A673 (cell line): ENCODE data around the gene IL34. TPM values are rescaled to one million over a fixed set of nuclear protein-coding genes. Genes with fewer than 3 reads are reported as not detected.

ENCODE experiments used
- BruUV-seq: library from RNA; stranded (reverse); fragments of 400-500 nt; replicated peaks from 2 replicates; lab custom pipeline; 2021; lab: Mats Ljungman, UMichigan
- CTCF ChIA-PET: fragments of 300-600 bp; sonication (Branson Sonifier 250); formaldehyde crosslinking; loops from one replicate; lab custom pipeline; 2022; ENCODE audit warnings: antibody characterized with exemption; lab: Charles Lee
- POLR2A ChIA-PET: fragments of 300-600 bp; sonication (Branson Sonifier 250); formaldehyde crosslinking; loops from one replicate; lab custom pipeline; 2022; ENCODE audit warnings: antibody characterized with exemption; ENCODE audit not compliant: low non-redundant PET; lab: Charles Lee
- DNase-seq: peaks from one replicate; pipeline ENCODE4 v3.0.0-alpha.2; 2015; ENCODE audit warnings: low spot score
- H3K27ac ChIP-seq: fragments of 200-600 bp; sonication (generic); 2 replicates; pipeline ENCODE4 v1.5.1; 2016; ENCODE audit warnings: mixed run types, low read depth, mild to moderate bottlenecking, mixed read lengths, antibody characterized with exemption, low read length; ENCODE audit not compliant: poor library complexity, severe bottlenecking
- H3K27me3 ChIP-seq: fragments of 200-600 bp; sonication (generic); replicated peaks from 2 replicates; pipeline ENCODE4 v1.6.1; 2017; ENCODE audit warnings: mixed run types, low read depth, mild to moderate bottlenecking, mixed read lengths, antibody characterized with exemption, low read length; ENCODE audit not compliant: insufficient read depth, poor library complexity
- H3K36me3 ChIP-seq: fragments of 200-600 bp; sonication (generic); 2 replicates; pipeline ENCODE4 v1.6.1; 2016; ENCODE audit warnings: mixed run types, mild to moderate bottlenecking, mixed read lengths, antibody characterized with exemption, low read length; ENCODE audit not compliant: insufficient read depth, poor library complexity, severe bottlenecking
- H3K4me1 ChIP-seq: fragments of 200-600 bp; sonication (generic); 2 replicates; pipeline ENCODE4 v1.6.1; 2017; ENCODE audit warnings: mixed run types, mild to moderate bottlenecking, mixed read lengths, antibody characterized with exemption, low read length; ENCODE audit not compliant: insufficient read depth, poor library complexity, severe bottlenecking
- H3K4me3 ChIP-seq: fragments of 200-600 bp; sonication (generic); 2 replicates; pipeline ENCODE4 v1.5.1; 2016; ENCODE audit warnings: low read depth, mixed run types, mild to moderate bottlenecking, mixed read lengths, low read length; ENCODE audit not compliant: poor library complexity, severe bottlenecking
- H3K9me3 ChIP-seq: fragments of 200-600 bp; sonication (generic); 2 replicates; pipeline ENCODE4 v1.6.1; 2016; ENCODE audit warnings: mixed run types, low read depth, mild to moderate bottlenecking, mixed read lengths, antibody characterized with exemption, low read length; ENCODE audit not compliant: poor library complexity, severe bottlenecking
- EZH2 ChIP-seq: fragments of 200-600 bp; sonication (generic); IDR thresholded peaks from 2 replicates; pipeline ENCODE4 v1.6.1; 2017; ENCODE audit warnings: borderline replicate concordance, low read depth, mild to moderate bottlenecking, mixed read lengths, antibody characterized with exemption, low read length; ENCODE audit not compliant: poor library complexity, severe bottlenecking
- intact Hi-C: fragments of 100-400 bp; cut with micrococcal nuclease; formaldehyde crosslinking; loops from one replicate; pipeline ENCODE4 v1.10.0; 2022; ENCODE audit not compliant: unreplicated experiment
- total RNA-seq: library from RNA; stranded (reverse); gene quantifications from 2 replicates; pipeline ENCODE4 v1.2.3, GENCODE V29; 2021
- TF ChIP-seq, protein P1 (sequence below): fragments of 300-800, 200-600 bp; sonication (generic); conservative IDR thresholded peaks from 2 replicates; pipeline ENCODE4 v1.5.1; 2017; ENCODE audit warnings: low read depth, mild to moderate bottlenecking, antibody characterized with exemption, low read length, moderate library complexity, mixed read lengths

IL34 gene
- total RNA-seq, 1 experiment from 2014 or later, result not detected

DNA sequence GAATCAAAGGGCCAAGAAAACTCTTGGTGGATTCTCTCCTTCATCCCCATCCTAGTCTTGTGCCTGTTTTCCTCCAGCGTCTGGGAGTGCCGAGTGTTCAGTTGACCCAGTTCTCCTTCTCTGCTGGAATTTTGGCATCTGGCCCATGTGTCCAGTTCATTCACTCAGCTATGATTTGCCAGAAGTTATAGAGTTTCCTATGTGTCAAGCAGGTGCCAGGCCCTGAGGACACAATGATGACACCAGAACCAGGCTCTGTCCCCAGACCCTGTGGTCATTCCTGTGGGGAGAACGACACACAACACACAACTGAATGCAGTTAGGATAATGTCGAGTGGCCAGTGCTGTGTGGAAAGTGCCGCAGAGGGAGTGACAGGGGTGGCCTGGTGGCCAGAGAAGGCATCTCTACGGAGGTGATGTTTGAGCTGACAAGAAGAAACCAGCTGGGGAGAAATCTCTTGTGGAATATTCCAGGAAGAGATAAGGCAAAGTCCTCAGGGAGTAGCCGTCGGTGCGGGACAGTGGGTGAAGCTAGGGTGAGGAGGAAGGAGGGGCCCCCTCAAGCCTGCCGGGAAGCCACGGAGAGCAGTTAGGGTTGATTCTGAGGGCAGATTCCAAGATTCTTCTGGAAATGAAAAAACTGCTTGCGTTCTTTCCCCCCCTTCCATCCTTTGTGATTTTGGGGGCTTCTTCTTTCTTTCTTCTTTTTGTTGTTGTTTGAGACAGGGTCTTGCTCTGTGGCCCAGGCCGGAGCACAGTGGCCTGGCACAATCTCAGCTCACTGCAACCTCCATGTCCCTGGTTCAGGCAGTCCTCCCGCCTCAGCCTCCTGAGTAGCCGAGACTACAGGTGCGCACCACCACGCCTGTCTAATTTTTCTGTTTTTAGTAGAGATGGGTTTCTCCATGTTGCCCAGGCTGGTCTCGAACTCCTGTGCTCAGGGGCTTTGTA lies 35.8 kb upstream of the IL34 start:
- DNase-seq, result no peak
- TF ChIP-seq, protein P1, sequence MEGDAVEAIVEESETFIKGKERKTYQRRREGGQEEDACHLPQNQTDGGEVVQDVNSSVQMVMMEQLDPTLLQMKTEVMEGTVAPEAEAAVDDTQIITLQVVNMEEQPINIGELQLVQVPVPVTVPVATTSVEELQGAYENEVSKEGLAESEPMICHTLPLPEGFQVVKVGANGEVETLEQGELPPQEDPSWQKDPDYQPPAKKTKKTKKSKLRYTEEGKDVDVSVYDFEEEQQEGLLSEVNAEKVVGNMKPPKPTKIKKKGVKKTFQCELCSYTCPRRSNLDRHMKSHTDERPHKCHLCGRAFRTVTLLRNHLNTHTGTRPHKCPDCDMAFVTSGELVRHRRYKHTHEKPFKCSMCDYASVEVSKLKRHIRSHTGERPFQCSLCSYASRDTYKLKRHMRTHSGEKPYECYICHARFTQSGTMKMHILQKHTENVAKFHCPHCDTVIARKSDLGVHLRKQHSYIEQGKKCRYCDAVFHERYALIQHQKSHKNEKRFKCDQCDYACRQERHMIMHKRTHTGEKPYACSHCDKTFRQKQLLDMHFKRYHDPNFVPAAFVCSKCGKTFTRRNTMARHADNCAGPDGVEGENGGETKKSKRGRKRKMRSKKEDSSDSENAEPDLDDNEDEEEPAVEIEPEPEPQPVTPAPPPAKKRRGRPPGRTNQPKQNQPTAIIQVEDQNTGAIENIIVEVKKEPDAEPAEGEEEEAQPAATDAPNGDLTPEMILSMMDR, result no peak
- no peak for TF ChIP-seq EZH2
- Histone ChIP-seq H3K27ac (no peak overlapping the region), H3K4me3 (no peak overlapping the region), H3K4me1 (no peaks in the 10 kb centered on the region), H3K9me3 (no peaks in the 10 kb centered on the region), H3K36me3 (no peaks in the 10 kb centered on the region), H3K27me3 (no peaks in the 10 kb centered on the region)
- no TSS peak for BruUV-seq
- POLR2A ChIA-PET, result no interaction called here
- CTCF ChIA-PET, result no interaction called here
- intact Hi-C loops, result no loop called here

GRCh38 chr16:70611224-70611598 lies 35.1 kb upstream of the IL34 start:
- DNase-seq, result no peak

DNA sequence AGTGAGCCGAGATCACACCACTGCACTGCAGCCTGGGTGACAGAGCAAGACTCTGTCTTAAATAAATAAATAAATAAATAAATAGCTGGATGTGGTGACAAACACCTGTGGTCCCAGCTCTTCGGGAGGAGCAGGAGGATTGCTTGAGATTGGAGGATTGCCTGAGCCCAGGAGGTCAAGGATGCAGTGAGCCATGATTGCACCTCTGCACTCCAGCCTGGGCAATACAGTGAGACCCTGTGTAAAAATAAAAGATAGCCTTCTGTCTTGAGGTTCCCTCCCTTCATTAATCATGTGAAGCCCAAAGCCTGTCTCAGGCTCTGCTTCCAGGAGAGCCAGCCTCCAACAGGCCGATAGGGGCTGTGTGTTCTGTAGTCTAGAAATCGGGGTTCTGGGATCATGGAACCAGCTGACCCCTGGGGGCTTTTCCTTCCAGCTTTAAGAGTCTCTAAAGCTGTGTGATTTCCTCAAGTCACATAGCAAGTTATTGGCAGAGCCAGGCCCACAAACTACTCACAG lies 34.5 kb upstream of the IL34 start:
- TF ChIP-seq, protein P1, result no peak
- TF ChIP-seq EZH2, result no peak
- no peaks in the 10 kb centered on the region for H3K4me1 ChIP-seq
- H3K27me3 ChIP-seq, result no peaks in the 10 kb centered on the region
- H3K9me3 ChIP-seq, result no peaks in the 10 kb centered on the region
- no peak overlapping the region for H3K4me3 ChIP-seq
- intact Hi-C loops, result no loop called here
- POLR2A ChIA-PET, result no interaction called here
- DNase-seq, result no peak
- CTCF ChIA-PET, result no interaction called here
- BruUV-seq, result no TSS peak
- H3K36me3 ChIP-seq, result no peaks in the 10 kb centered on the region
- no peak overlapping the region for H3K27ac ChIP-seq

More at GRCh38 chr16:70611224-70611598, 35.1 kb upstream of the IL34 start:
- CTCF ChIA-PET, result no interaction called here
- no TSS peak for BruUV-seq
- Histone ChIP-seq H3K4me1 (no peaks in the 10 kb centered on the region), H3K27ac (no peak overlapping the region), H3K9me3 (no peaks in the 10 kb centered on the region), H3K36me3 (no peaks in the 10 kb centered on the region), H3K27me3 (no peaks in the 10 kb centered on the region), H3K4me3 (no peak overlapping the region)
- POLR2A ChIA-PET, result no interaction called here
- TF ChIP-seq, protein P1, result no peak
- no peak for TF ChIP-seq EZH2
- intact Hi-C loops, result no loop called here
